COLO668 (cell line): ENCODE measurements around the gene KLHL26.
A peak's percentile ranks its signal among the peaks of the same experiment; 100 is the strongest.
"Not testable (repeated sequence)": the region's sequence is repeated elsewhere in the genome, so short reads cannot be mapped to it uniquely, and the experiment has no call there.

Source experiments
- DNase-seq: peaks from one replicate; lab custom pipeline; 2025; ENCODE audit not compliant: unreplicated experiment; lab: John Stamatoyannopoulos, UW

Gene KLHL26

DNA sequence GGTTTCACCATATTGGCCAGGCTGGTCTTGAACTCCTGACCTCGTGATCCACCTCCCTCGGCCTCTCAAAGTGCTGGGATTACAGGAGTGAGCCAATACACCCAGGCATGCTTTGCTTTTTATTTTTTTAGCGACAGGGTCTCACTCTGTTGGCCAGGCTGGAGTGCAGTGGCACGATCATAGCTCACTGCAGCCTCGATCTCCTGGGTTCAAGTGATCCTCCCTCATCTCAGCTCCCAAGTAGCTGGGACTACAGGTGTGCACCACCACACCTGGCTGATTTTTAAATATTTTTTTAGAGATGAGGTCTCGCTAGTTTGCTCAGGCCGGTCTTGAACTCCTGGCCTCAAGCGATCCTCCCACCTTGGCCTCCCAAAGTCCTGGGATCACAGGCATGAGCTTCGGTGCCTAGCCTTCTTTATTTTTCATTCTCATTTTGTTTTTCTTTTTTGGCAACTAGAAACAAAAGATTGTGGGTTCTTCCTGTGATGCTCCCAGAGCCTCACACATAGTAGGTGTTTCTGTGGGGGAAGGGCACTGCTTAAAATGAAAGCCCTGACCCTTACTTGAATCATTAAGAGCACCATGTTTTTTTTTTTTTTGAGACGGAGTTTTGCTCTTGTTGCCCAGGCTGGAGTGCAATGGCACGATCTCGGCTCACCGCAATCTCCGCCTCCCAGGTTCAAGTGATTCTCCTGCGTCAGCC lies 36.0 kb upstream of the KLHL26 start:
- not testable (repeated sequence) for DNase-seq

DNA sequence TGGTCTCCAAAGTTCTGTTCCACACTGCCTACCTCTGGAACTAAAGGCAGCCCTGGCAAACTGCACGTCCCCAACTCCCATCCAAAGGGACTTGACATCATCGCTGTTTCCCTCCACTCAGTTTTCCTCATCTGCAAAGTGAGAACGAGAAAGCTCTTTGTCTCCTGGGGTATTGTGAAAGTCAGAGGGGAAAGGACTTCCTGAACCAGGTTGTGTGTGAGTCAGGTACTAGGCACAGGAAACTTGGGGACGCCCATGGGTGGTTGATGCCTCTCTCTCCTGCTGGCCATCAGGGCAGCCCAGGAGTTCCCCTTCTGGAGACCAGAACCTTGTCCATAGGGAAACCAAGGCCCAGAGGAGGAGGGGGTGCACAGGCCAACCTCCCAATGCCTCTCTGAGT lies 35.0 kb upstream of the KLHL26 start:
- DNase-seq: no peak

- DNase-seq: peak; percentile 15
Observed at GRCh38 chr19:18603255-18603957, 33.4 kb upstream of the KLHL26 start.

- no peak for DNase-seq
Observed at GRCh38 chr19:18603958-18604819, 32.6 kb upstream of the KLHL26 start.

GRCh38 chr19:18604820-18605159 lies 32.0 kb upstream of the KLHL26 start:
- DNase-seq: no peak

DNA sequence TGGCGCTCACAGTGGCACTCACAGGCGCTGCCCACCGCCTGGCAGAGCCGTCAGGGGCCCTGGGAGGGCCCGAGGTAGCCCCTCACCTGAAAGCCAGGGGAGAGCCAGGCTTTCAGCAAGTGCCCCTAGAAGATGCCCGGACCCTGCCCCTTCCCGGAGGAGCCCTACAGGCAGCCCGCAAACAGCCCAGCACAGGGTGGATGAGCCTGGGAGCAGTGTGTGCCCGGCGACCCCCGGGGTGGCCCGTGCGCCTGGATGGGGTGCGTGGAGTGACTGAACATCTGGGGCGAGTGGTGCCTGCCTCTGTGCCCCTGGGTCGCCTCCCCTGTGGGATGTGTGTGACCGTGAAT lies 31.7 kb upstream of the KLHL26 start:
- no peak for DNase-seq

DNA sequence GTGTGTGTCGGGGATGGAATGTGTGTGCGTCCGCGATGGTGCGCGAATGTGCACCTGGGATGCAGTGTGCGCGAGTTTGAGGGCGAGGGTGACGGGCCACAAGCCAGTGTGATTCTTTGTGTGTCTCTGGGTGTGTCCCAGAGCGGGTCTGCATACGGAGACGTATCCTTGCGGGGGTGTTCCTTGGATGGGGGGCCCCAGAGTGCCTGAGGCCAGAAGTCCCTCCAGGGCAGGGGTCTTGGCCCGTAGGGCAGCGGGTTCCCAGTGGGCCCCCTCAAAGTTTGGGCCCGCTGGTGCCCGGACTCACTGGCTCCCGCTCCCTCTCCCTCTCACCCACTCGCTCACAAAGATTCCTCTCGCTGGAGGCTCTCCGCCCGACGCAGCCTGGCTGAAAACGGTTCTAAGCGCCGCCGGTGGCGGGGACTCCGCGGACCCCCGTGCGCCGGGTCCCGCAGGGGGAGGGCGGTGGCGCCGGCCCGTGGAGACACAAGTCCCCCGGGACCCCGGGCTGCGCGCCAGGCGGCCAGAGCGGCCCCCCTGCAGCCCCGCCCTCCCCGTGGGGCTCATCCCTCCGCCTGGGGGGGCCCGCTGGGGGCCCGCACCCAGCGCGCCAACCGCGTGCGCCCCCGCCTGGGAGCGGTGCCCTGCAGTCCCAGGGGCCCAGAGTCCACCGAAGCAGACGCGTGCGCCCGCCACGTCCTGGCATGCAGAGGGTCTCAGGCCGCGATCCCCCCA lies 31.1 kb upstream of the KLHL26 start:
- no peak for DNase-seq

DNA sequence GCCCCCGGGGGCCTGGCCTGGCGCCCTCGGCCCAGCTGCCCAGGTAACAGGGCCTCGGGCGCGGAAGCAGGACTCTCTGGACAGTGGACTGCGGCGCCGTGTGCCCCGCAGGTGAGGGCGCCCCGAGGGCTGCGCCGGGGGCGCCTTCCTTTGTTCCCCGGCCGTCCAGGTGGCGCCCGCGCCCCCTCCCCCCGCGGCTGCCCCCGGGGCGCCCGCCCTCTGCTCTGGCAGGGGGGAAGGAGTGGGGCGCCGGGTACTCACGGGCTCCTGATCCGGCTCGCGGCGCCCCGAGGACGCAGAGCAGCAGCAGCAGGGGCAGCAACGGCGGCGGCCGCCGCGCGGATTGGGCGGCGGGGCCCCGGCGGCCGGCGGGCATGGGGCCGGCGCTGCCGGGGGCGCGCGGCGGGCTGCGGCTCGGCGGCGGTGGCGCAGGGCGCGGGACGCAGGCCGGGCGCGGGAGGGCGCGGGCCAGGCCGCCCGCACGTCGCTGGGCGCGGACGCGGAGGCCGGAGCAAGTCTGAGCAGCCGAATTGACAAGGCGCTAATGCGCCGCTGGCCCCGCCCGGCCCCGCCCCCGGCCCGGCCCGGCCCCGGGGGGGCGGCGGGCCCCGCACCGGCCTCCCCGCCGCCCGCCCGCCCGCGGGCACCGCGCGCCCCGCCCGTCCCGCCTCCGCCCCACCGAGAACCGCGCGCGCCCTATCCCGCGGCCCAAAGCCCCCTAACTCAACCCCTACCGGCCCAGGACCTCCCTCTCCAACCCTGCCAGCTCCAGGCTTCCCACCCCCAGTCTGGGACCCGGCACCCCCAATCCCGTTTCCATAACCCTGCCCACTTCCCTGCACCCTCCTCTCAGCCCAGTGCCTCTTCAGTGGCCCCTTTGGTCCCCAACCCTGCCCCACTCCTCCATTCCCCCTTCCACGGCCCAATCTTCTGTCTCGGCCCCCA lies 30.3 kb upstream of the KLHL26 start, which contains the start of gene CRLF1:
Gene CRLF1 (minus strand): TSS at position 519 of the 945 bp plus-strand sequence. CDS start 143 bp downstream, at position 376.
- no peak for DNase-seq

DNA sequence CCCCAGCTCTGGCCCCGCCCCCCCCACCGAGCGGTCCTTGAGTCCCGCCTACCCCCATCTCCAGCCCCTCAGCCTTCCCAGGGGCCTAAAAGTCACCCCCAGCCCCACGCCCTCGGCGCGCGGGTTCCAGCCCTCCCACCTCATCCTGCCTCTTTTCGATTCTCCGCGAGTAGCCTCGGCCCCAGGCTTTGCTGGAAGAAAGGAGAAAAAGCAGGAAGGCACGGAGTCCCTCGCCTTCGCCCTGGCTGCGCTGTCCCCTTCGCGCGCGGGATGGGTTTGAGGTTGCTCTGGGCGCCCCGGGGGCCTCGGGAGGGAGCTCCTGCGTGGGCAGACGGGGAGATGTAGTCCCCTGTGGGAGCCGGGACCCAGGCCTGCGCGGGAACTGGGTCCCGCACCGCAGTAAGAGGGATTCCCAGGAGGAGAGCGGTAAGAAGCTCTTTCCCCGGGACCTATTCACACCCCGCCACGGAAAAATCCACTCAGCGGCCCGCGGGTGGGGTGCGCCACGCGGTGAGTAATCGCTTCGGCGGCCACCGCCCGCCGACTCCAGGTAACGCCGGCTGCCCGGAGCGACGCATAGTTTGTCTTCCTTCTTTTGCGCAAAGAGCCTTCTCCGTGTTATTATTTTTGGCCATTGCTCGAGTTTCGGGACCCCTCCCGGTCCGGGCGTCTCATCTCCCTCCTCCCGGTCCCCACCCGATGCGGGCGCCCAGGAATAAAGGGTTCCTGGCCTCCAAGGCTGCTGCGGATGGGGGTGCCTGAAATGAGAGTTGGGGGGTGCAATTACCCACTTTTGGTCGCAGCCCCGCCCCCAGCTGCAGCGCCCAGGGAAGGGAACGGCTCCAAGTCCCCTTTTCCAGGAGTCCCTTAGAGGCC lies 29.4 kb upstream of the KLHL26 start:
- DNase-seq: no peak

GRCh38 chr19:18608102-18608804 lies 28.6 kb upstream of the KLHL26 start:
- no peak for DNase-seq

DNA sequence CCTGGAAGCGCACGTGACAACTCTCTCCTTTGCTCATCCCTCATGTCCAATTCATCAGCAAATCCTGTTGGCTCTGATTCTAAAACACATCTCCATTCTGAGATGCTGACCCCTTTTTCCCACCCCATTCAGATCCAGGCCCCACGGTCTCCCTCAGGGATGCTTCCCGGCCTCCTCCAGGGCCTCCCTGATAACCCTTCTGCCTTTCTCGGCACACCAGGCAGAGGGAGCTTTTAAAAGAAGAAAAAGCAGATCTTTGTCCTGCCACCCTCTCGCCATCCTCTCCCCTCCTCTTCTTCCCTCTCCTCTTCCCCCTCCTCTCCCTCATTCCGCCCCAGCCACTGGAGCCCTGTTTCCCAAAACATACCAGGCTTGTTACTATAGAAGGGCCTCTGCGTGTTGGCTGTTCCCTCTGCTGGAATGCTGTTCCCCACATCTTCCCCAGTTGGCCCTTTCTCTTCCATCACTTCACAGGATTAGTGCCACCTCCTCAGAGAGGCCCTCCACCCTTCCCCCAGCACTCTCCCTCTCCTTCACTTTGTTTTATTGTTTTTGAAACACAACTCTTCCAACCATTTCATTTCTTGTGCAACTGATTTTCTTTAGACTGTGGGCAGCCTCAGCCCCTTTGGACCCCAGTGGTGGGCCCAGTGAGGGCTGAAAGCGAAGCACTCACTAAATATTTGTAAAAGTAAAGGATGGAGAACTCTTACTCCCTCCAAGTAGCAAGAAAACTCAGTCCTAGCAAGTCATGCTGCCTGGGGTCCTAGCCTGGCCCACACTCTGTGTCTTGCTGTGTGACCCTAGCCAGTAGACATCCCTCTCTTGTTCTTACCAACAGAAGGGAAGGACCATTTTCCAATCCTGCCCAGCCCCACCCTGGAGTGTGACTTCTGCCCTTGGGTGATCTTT lies 27.8 kb upstream of the KLHL26 start:
- DNase-seq: no peak

DNA sequence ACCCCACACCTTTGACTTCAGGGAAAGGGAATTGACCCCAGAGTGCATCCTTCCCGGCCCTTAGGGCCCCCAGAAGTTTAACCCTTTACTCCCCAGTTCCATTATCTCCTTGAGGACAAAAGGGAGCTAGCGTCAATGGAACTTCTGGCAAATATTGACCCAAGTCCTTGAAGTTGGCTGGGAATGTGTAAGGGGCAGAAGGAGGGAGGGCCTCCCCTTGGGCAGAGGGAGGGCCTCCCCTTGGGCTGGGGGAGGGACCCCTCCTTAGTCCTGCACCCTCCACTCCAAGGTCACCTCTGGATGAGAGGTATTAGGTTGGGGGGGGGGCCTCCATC lies 27.1 kb upstream of the KLHL26 start:
- DNase-seq: no peak

GRCh38 chr19:18610245-18610555 lies 26.6 kb upstream of the KLHL26 start:
- no peak for DNase-seq

- DNase-seq: no peak
Observed at GRCh38 chr19:18610556-18611326, 26.1 kb upstream of the KLHL26 start.

GRCh38 chr19:18611327-18612050 lies 25.3 kb upstream of the KLHL26 start:
- peak; percentile 22 for DNase-seq

GRCh38 chr19:18612051-18612771 lies 24.6 kb upstream of the KLHL26 start:
- no peak for DNase-seq
